T-helper 1 cell treated with Interleukin-12 subunit alpha and Interleukin-12 subunit beta and Interleukin-4 antibody, amounts not matched to agents 30 ng/mL and 1 ng/mL, for 36 hours (primary cell): ENCODE measurements around the gene IGF1R. TPM values are rescaled to one million over a fixed set of nuclear protein-coding genes. Genes with fewer than 3 reads are reported as not detected.

Source experiments
- intact Hi-C: fragments of 100-400 bp; cut with micrococcal nuclease; formaldehyde crosslinking; loops from one replicate; pipeline ENCODE4 v1.15.1; 2024
- total RNA-seq: library from RNA; stranded (reverse); gene quantifications from 2 replicates; pipeline ENCODE4 v1.2.3, GENCODE V29; 2022

Gene IGF1R
- total RNA-seq, 1 donor from 2014 or later, result 21.5 TPM

GRCh38 chr15:98773616-98774015, 125.3 kb downstream of the IGF1R start:
- intact Hi-C loops, result loop anchor here (10.0 kb wide), 1 partner anchor 441 kb away; no protein-coding TSS in a partner anchor

DNA sequence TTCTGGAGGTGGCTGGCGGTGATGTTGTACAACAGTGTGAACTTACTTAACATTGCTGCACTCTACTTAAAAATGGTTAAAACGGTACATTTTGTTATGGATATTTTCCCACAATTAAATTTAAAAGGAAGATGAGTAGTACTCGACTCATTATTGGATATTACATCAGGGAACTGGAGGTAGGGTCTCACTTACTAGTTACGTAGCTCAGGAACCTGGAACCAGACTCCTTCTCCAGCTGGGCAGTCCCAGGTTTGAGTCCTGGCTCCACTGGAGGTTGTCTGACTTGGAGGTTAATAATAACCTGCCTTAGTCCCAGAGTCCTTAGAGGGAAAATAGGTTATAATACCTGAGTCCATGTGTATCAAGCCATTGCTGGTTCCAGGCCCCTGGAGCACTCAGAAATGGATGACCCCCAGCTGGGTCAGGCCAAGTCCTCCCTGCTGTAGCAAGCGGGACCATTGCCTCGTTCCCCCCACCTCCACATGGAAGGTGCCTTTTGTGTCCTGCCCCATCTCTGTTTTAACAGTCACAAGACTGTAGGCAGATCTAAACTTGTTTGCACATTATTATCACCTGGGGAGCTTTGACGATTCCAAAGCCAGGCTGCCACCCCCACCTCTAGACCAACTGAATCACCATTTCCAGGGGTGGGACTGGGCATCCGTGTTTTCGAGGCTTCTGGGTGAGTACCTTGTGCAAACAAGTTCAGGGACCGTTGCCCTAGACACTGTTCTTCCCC, 126.6 kb downstream of the IGF1R start:
- intact Hi-C loops, result loop anchor here (10.0 kb wide), 1 partner anchor 440 kb away; no protein-coding TSS in a partner anchor

GRCh38 chr15:98775498-98776230, 127.3 kb downstream of the IGF1R start:
- intact Hi-C loops, result loop anchor here (10.0 kb wide), 1 partner anchor 439 kb away; no protein-coding TSS in a partner anchor

DNA sequence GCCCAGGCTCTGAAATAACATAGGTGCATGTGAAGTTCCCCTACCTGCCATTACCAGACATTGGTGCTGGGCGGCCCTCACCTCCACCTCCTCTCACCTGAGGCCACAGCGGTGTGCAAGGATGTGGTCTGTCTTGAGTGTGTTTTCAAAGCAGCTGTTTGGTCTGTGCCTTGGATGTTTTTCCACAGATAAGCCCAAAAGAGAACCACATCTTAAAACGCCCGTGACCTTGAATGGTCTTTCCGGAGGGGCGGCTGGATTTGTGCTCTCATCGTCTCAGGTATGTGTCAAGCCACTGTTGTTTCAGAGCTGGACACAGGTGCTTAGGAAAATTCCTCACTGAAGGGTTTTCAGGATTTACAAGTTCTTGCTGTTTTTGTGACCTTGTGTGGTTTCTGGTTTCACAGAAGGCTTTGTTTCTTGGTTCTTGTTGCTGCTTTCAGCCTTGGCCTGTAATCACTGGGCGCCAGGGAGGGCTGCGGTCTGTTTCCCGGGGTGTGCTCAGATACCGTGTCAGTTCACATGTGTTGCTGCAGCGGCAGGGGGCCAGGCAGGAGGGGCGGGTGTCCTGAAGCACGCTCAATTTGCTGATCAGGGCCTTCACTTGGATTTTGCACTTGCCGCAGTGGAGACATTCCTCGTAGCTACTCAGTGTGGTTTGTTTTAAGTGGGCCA, 128.4 kb downstream of the IGF1R start:
- intact Hi-C loops, result loop anchor here (10.0 kb wide), 1 partner anchor 438 kb away; no protein-coding TSS in a partner anchor

DNA sequence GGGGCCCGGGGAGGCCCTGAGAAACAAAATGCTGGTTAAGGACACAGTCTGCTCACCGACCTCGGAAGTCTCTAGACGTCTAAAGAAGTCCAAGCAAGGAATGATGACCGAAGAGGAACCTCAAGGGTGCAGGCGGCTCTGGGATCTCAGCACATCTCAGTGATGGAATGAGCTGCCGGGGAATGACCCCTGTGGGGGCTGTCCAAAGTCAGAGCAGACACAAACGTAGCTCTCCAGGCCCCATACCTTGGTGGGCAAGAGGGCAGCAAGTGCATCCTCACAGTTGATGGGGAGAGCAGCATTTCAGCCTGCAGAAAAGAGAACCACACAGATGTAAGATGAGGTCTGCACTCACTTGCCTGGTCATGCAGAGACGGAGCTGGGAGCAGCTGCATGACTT, 129.1 kb downstream of the IGF1R start:
- intact Hi-C loops, result loop anchor here (10.0 kb wide), 1 partner anchor 437 kb away; no protein-coding TSS in a partner anchor

GRCh38 chr15:98778263-98778959, 130.1 kb downstream of the IGF1R start:
- intact Hi-C loops, result loop anchor here (2.0 to 10.0 kb wide), 2 partner anchors 132 to 436 kb away; no protein-coding TSS in a partner anchor

GRCh38 chr15:98778960-98779359, 130.6 kb downstream of the IGF1R start:
- intact Hi-C loops, result loop anchor here (1.0 to 10.0 kb wide), 8 partner anchors 102 to 436 kb away; no protein-coding TSS in a partner anchor

DNA sequence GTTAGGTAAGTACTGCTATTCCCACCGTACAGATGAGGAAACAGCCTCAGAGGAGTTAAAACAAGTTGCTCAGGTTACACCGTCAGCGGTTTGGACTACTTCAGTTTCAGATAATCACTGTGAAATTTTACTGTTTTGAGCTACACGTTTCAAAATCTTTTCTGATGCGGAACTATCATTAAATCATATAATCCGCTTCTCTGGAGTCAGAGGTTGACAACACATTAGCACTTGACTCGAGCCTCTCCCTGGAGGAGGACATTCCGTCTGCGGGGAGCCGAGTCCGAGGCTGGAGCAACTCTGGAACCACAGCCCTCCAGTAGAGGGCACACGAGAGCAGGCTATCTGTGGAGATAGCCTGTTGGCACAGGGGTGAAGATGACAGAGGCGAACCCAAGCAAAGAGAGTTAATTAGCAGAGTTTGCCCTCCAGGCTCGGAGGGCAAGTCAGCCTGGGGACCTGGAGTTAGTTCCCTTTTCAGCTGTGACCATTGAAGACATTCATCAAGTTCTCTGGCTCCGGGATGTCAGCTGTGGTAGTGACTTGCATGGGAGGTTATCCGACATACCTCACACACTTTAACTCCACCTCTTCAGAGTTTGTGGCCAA, 131.2 kb downstream of the IGF1R start:
- intact Hi-C loops, result loop anchor here (1.0 to 10.0 kb wide), 8 partner anchors 102 to 435 kb away; no protein-coding TSS in a partner anchor

DNA sequence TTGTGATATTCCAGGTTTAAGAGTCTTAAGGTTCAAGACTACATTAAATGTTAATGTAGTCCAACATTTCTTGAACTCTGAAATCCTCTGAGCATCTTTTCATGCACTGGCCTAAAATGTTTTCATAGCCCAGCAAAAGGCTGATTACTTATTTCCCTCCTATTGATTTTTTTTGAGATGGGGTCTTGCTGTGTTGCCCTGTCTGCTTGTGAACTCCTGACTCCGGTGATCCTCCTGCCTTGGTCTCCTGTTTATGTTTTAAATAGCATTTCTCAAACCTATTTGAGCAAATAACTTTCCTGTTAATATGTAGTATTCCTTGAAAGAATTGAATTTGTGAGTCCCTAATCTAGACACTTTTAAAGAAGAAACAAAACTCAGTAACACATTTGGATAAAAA, 133.5 kb downstream of the IGF1R start:
- intact Hi-C loops, result no loop called here

GRCh38 chr15:98782801-98783200, 134.5 kb downstream of the IGF1R start:
- intact Hi-C loops, result no loop called here

DNA sequence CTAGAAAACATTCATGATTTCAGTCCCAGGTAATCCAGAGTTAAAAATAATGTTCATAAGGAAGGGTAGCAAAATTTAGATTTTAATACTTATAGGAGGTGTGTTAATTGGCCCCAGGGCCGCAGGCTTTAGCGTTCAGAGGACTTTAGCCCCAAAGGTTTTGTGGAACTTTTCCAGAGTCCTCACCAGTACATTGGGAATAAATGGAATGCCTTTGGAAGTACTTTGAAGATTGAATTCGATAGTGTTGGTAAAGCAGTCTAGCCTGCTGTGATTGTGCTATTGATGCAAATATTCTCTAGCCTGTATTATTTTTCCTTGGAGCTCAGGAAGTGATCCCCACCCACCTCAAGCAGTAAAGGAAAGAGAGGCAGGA, 137.1 kb downstream of the IGF1R start:
- intact Hi-C loops, result no loop called here

GRCh38 chr15:98785807-98786621, 137.7 kb downstream of the IGF1R start:
- intact Hi-C loops, result no loop called here

DNA sequence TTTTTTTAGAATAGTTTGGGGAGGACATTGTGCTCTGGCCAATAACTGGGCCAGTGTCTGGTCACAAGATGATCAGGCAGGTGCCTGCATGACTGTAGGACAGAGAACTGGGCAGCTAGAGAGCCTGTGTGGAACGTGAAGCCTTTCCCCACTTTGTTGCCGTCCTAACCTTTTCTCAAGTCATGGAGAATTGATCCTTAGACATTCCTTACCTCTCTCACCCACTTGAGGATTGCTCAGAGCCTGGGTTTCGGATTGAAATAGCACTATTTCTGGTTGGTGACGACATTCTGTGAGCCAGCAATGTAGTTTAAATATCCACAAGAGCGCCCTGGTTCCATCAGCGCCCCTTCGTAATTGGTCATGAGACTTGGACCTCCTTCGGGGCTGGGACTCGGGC, 138.4 kb downstream of the IGF1R start:
- intact Hi-C loops, result no loop called here

GRCh38 chr15:98787194-98787593, 138.9 kb downstream of the IGF1R start:
- intact Hi-C loops, result no loop called here

DNA sequence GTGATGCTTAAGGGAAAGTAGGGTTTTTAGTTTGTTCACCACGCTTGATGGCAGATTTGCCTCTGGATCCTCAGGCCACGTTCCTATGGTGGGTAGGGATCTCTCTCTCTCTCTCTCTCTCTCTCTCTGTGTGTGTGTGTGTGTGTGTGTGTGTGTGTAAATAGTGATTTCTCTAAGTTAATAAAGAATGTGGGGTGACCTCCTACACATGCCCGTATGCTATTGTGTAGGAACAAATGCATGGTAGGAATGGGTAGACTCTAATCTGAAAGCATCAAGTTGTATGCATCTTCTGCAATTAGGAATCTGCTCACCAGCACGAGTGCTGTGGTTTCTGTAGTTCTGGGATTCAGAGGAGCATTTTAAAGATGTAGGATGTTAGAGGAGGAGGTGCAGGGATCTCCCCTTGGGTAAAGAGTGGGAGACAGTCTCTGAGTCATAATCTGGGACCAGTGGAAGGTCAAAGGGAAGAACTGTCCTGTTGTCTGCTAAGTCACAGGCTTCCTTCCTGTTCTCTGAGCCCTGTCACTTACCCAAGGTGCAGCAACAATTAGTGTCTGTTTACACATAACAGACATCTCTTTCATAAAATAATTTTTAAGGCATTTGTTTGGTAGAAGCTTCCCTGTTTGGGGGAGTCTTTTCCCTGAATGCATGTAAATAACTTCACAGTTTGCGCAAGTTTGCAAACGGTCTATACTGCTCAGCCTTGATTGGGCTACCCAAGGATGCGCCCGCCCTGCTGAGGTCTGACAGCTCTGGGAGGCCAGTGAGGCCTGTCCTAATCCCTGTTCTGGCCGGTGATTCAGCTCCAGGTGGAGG, 139.8 kb downstream of the IGF1R start:
- intact Hi-C loops, result no loop called here

DNA sequence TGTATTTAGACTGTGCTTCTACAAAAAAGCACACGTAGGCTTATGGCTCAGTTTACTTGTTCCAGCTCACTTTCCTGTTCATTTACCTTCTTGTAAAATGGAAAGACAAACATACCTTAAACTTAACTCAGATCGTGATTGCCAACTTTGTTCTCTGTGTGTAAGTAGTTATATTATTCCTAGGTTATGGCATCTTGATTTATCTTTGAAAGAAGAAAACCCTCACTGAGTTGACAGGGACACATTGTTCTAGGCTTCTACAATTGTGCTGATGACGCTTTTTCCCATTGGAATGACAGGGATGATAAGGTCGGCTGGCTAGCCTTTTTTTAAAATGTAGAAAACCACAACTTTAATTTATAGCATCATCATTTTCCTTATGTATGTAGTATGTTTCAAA, 140.7 kb downstream of the IGF1R start:
- intact Hi-C loops, result no loop called here

DNA sequence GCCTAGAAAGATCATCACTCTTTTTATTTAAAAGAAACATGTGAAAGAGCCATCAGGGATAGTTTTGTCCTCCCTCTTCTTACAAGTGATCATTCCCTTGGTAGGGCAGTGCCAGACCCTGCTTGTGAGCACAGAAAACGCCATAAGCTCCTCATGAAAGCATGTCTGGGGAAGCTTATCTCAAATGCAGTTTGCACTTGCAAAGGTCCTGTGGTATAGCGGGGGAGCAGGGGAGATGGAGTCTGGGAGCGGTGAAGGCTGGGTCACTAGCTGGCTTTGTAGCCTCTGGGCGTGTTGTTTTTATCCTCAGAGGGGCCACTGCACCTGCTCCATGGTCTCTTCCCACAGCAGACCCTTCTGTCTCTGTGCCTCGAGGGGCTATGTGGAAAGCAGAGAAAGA, 141.9 kb downstream of the IGF1R start:
- intact Hi-C loops, result no loop called here

GRCh38 chr15:98791046-98791701, 142.8 kb downstream of the IGF1R start:
- intact Hi-C loops, result no loop called here
